GM12878 (cell line): ENCODE results near the gene PTGR3. TPM values are rescaled to one million over a fixed set of nuclear protein-coding genes. Genes with fewer than 3 reads are reported as not detected.
A peak's percentile ranks its signal among the peaks of the same experiment; 100 is the strongest.

Source experiments
- ATAC-seq: fragments of 200-7000 bp; cut with Tn5 transposase; 3 replicates; pipeline ENCODE4 v1.9.1; 2020; ENCODE audit warnings: mild to moderate bottlenecking, moderate library complexity
- BruUV-seq: library from RNA; stranded (reverse); fragments of 400-500 nt; replicated peaks from 2 replicates; lab custom pipeline; 2021; lab: Mats Ljungman, UMichigan
- CTCF ChIA-PET: fragments of 300-600 bp; sonication (Branson Sonifier 250); formaldehyde crosslinking; extraction: SDS; loops from one replicate; lab custom pipeline; 2021; ENCODE audit warnings: inconsistent platforms; lab: Yijun Ruan, JAX
- POLR2A ChIA-PET: fragments of 350-600 bp; formaldehyde crosslinking; extraction: SDS; loops from one replicate; lab custom pipeline; 2021; ENCODE audit warnings: inconsistent platforms; lab: Charles Lee
- RAD21 ChIA-PET: fragments of 300-600 bp; sonication (Branson Sonifier 250); formaldehyde crosslinking; loops from one replicate; lab custom pipeline; 2023; ENCODE audit warnings: antibody characterized with exemption; ENCODE audit not compliant: unreplicated experiment; lab: Charles Lee
- SMC1A ChIA-PET: fragments of 300-600 bp; sonication (Branson Sonifier 250); formaldehyde crosslinking; loops from one replicate; lab custom pipeline; 2023; ENCODE audit not compliant: unreplicated experiment, uncharacterized antibody; lab: Charles Lee
- DNase-seq: peaks from one replicate; pipeline ENCODE4 v3.0.0-alpha.2; 2011; ENCODE audit warnings: low read depth, low spot score
- FAIRE-seq: peaks from 3 replicates; lab custom pipeline; 2011; peaks lifted over from hg19 to GRCh38; lab: Jason Lieb, UNC
- H2AFZ ChIP-seq: 2 replicates; pipeline ENCODE4 v1.6.0; 2011; ENCODE audit warnings: low read depth, low read length, control low read depth; ENCODE audit not compliant: control insufficient read depth
- H3K27ac ChIP-seq: 2 replicates; pipeline ENCODE4 v1.5.1; 2011; ENCODE audit warnings: control low read depth; ENCODE audit not compliant: control insufficient read depth, insufficient read depth
- H3K27me3 ChIP-seq, 2 experiments: replicated peaks in 1 of 2; 2 replicates each; pipeline versions ENCODE4 v1.6.0 to v1.6.1; 2011; ENCODE audit warnings: low read length in 1 of 2; ENCODE audit not compliant: control insufficient read depth in 2 of 2, insufficient read depth in 2 of 2
- H3K36me3 ChIP-seq, 2 experiments: 2 replicates each; pipeline ENCODE4 v1.5.1; 2011; ENCODE audit warnings: low read length in 1 of 2; ENCODE audit not compliant: control insufficient read depth in 2 of 2, insufficient read depth in 2 of 2
- H3K4me1 ChIP-seq: 2 replicates; pipeline ENCODE4 v1.6.1; 2011; ENCODE audit warnings: mild to moderate bottlenecking, low read length, moderate library complexity, mixed read lengths; ENCODE audit not compliant: control insufficient read depth, insufficient read depth
- H3K4me2 ChIP-seq: 2 replicates; pipeline ENCODE4 v1.6.0; 2011; ENCODE audit warnings: control low read depth; ENCODE audit not compliant: control insufficient read depth, insufficient read depth
- H3K4me3 ChIP-seq: fragments of 200-600 bp; sonication (generic); 2 replicates; pipeline ENCODE4 v1.5.1; 2016
- H3K79me2 ChIP-seq: 2 replicates; pipeline ENCODE4 v1.6.0; 2011; ENCODE audit warnings: low read length; ENCODE audit not compliant: control insufficient read depth, insufficient read depth
- H3K9ac ChIP-seq: 2 replicates; pipeline ENCODE4 v1.8.0; 2011; ENCODE audit warnings: low read length, control low read depth, mixed read lengths; ENCODE audit not compliant: control insufficient read depth, insufficient read depth
- H3K9me3 ChIP-seq: replicated peaks from 3 replicates; pipeline ENCODE4 v1.5.1; 2011; ENCODE audit warnings: mild to moderate bottlenecking, low read length; ENCODE audit not compliant: control insufficient read depth, insufficient read depth
- H4K20me1 ChIP-seq: 2 replicates; pipeline ENCODE4 v1.6.0; 2011; ENCODE audit not compliant: control insufficient read depth, insufficient read depth
- ASH2L ChIP-seq: fragments of 300-600, 200-600 bp; sonication (generic); IDR thresholded peaks from 2 replicates; pipeline ENCODE4 v1.6.1; 2017; ENCODE audit warnings: low read depth, mild to moderate bottlenecking, borderline replicate concordance
- CBFB ChIP-seq: IDR thresholded peaks from 2 replicates; pipeline ENCODE4 v1.6.1; 2016; ENCODE audit warnings: antibody characterized with exemption, low read depth
- FOXM1 ChIP-seq: IDR thresholded peaks from 2 replicates; pipeline ENCODE4 v1.6.1; 2012; ENCODE audit warnings: low read depth, mild to moderate bottlenecking, inconsistent platforms, low read length, moderate library complexity
- MYC ChIP-seq: IDR thresholded peaks from 2 replicates; pipeline ENCODE4 v1.6.1; 2011; ENCODE audit warnings: mild to moderate bottlenecking, low read length, moderate library complexity, inconsistent platforms; ENCODE audit not compliant: insufficient read depth, insufficient replicate concordance, insufficient read length, severe bottlenecking
- NFYA ChIP-seq: IDR thresholded peaks from 2 replicates; pipeline ENCODE4 v1.6.1; 2011; ENCODE audit warnings: low read depth, mild to moderate bottlenecking, low read length, improper control_type of control experiment, borderline replicate concordance
- NR2C1 ChIP-seq: fragments of 450-650 bp; IDR thresholded peaks from 2 replicates; pipeline ENCODE4 v1.6.1; 2017; ENCODE audit warnings: antibody characterized with exemption, mild to moderate bottlenecking, moderate library complexity
- POLR2A ChIP-seq: IDR thresholded peaks from 2 replicates; pipeline ENCODE4 v1.6.1; 2011; ENCODE audit warnings: low read depth, mild to moderate bottlenecking, low read length
- RAD21 ChIP-seq: IDR thresholded peaks from 2 replicates; pipeline ENCODE4 v1.6.1; 2011; ENCODE audit warnings: mild to moderate bottlenecking, low read depth, low read length, moderate library complexity; ENCODE audit not compliant: insufficient read depth
- RB1 ChIP-seq: fragments of 450-650 bp; formaldehyde crosslinking; IDR thresholded peaks from 2 replicates; pipeline ENCODE4 v1.6.1; 2017; ENCODE audit warnings: mild to moderate bottlenecking, borderline replicate concordance
- SMAD5 ChIP-seq: IDR thresholded peaks from 2 replicates; pipeline ENCODE4 v1.6.1; 2016; ENCODE audit warnings: antibody characterized with exemption, low read depth
- STAT3 ChIP-seq: IDR thresholded peaks from 2 replicates; pipeline ENCODE4 v1.6.1; 2011; ENCODE audit warnings: low read depth, low read length, improper control_type of control experiment
- YBX1 ChIP-seq: fragments of 450-650 bp; IDR thresholded peaks from 2 replicates; pipeline ENCODE4 v1.6.1; 2016; ENCODE audit warnings: antibody characterized with exemption
- ZNF384 ChIP-seq: IDR thresholded peaks from 2 replicates; pipeline ENCODE4 v1.6.1; 2012; ENCODE audit warnings: low read depth, mild to moderate bottlenecking, low read length, improper control_type of control experiment, borderline replicate concordance
- WGBS: methylation state at CpG from one replicate; pipeline ENCODE4 v1.1.6; 2016; ENCODE audit warnings: low lambda C conversion rate; ENCODE audit not compliant: insufficient replicate concordance, insufficient coverage; ENCODE audit errors: missing lambda C conversion rate; 5-methylcytosine and 5-hydroxymethylcytosine counted together
- in situ Hi-C: fragments of 300-500 bp; cut with MboI; formaldehyde crosslinking; loops from 9 replicates; pipeline ENCODE4 v1.14.3; 2018; ENCODE audit warnings: mixed read lengths
- intact Hi-C: fragments of 100-400 bp; cut with micrococcal nuclease; formaldehyde crosslinking; loops from one replicate; pipeline ENCODE4 v1.14.2; 2022; ENCODE audit not compliant: unreplicated experiment
- polyA plus RNA-seq, 11 experiments: library from polyadenylated mRNA; depleted of rRNA in 4 of 11; unstranded in 6 of 11; stranded (reverse) in 5 of 11; fragments of >200 nt; fragmentation: Nextera tagmentation in 4 of 11; fragmentation: Illumina TruSeq in 1 of 11; extraction: Ambion mirVana in 4 of 11; extraction: Trizol in 1 of 11; gene quantifications; 1 replicate in 1 of 11; 2 replicates in 10 of 11; pipeline versions ENCODE4 v1.2.1 to v1.2.3, GENCODE V29; 2011 to 2016; ENCODE audit warnings: inconsistent platforms in 2 of 11, missing spikeins in 2 of 11, low read depth in 1 of 11
- total RNA-seq, 4 experiments: library from RNA; depleted of rRNA in 3 of 4; stranded (reverse); fragments of >200 nt in 3 of 4; fragmentation: Illumina TruSeq in 1 of 4; extraction: Trizol in 1 of 4; gene quantifications; 2 replicates each; pipeline versions ENCODE4 v1.2.1 to v1.2.3, GENCODE V29; 2013 to 2021

PTGR3 gene
- total and polyA plus RNA-seq, 10 of the 15 experiments (the other 5 are each of a cell fraction or from before 2014, with no cell fraction given): 6.2 to 69.8 (median 21.9) TPM

DNA sequence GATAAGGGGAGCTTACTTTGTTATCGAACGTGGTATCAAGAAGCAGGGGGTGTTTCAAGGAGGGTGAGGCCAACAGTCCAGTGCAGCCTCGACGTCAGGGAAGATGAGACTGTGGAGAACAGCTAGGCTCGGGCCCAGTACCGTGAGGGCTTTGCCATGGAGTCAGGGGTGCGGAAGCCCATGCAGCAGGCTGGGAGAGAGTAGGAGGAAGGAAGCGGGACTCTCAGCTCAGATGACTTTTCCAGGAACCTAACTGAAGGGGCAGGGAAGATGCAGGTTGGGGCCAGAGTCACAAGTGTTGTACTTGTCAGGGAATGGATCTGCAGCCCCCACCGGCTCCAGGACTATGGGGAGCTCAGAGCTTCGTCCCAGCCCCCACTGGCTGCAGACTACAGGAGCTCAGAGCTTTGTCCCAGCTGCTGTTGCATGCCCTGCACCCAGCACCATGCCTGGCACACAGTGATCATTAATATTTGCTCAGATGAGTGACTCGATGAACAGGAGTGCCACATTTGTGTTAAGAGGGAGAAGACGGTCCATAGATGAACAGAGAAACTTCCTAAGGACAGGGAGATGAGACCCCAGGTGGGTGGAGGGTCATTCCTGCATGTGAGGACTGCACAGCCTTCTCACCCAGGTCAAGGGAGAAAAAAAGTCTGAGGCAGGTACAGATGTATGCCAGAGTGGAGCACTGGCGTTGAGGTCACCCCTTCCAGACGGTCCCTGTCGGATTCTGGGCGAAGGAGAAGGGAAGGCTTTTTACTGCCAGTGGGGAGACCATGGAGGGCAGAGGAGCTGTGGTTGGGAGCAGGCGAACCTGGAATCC is 36.4 kb downstream of the PTGR3 start:
- FAIRE-seq: no peak
- in situ Hi-C loops: loop anchor here (10.0 kb wide), 1 partner anchor 302 kb away; no protein-coding TSS in a partner anchor

GRCh38 chr18:75170916-75171315 is 38.0 kb downstream of the PTGR3 start:
- Histone ChIP-seq H3K4me1 (peaks cover 15% of the 10 kb centered on the region), H2AFZ (no peak overlapping the region), H4K20me1 (no peaks in the 10 kb centered on the region), H3K9me3 (no peaks in the 10 kb centered on the region), H3K27ac (no peak overlapping the region), H3K27me3 (no peaks in the 10 kb centered on the region), H3K4me3 (no peak overlapping the region), H3K79me2 (no peaks in the 10 kb centered on the region), H3K36me3 (no peaks in the 10 kb centered on the region), H3K4me2 (no peak overlapping the region), H3K9ac (no peak overlapping the region)
- POLR2A ChIA-PET: no interaction called here
- SMC1A ChIA-PET: no interaction called here
- intact Hi-C loops: loop anchor here (5.0 to 10.0 kb wide), 3 partner anchors 36 to 304 kb away; partner anchors contain the start of gene PTGR3
- in situ Hi-C loops: loop anchor here (10.0 kb wide), 1 partner anchor 304 kb away; no protein-coding TSS in a partner anchor
- ATAC-seq (no peak), DNase-seq (no peak), FAIRE-seq (no peak)
- RAD21 ChIA-PET: no interaction called here
- TF ChIP-seq ASH2L (no peak), MYC (no peak), ZNF384 (no peak), FOXM1 (no peak), STAT3 (no peak)
- CTCF ChIA-PET: no interaction called here
- no TSS peak for BruUV-seq
- 80% methylated on average over 11 of the region's 11 CpGs for WGBS

More for the DNA sequence above, 36.4 kb downstream of the PTGR3 start:
- Histone ChIP-seq H3K27ac (no peak overlapping the region), H2AFZ (no peak overlapping the region), H3K36me3 (no peaks in the 10 kb centered on the region), H3K4me3 (no peak overlapping the region), H3K9me3 (no peaks in the 10 kb centered on the region), H3K4me2 (no peak overlapping the region; the same call in 1 of the 2 replicates), H3K4me1 (peaks cover 15% of the 10 kb centered on the region), H3K79me2 (no peaks in the 10 kb centered on the region), H3K9ac (no peak overlapping the region), H4K20me1 (no peaks in the 10 kb centered on the region), H3K27me3 (no peaks in the 10 kb centered on the region)
- POLR2A ChIA-PET: interaction anchor here (0.5 to 1.0 kb wide), 3 partner anchors 38 to 178 kb away, joined by 3 to 9 read pairs (median 6); partner anchors contain the start of gene TSHZ1
- CTCF ChIA-PET: interaction anchor here (0.7 to 2.7 kb wide), 12 partner anchors 34 to 1190 kb away, joined by 3 to 12 read pairs (median 4); partner anchors contain the start of gene TSHZ1
- SMC1A ChIA-PET: interaction anchor here (0.9 to 2.6 kb wide), 15 partner anchors 8 to 521 kb away, joined by 3 to 17 read pairs (median 4); no protein-coding TSS in a partner anchor
- RAD21 ChIA-PET: interaction anchor here (0.8 to 2.4 kb wide), 7 partner anchors 32 to 520 kb away, joined by 3 to 8 read pairs (median 3); no protein-coding TSS in a partner anchor
- ATAC-seq (peak; percentile 55), DNase-seq (no peak)
- TF ChIP-seq NFYA (no peak), SMAD5 (no peak), RB1 (no peak), POLR2A (no peak), CBFB (no peak), YBX1 (no peak), NR2C1 (no peak), RAD21 (no peak)
- intact Hi-C loops: loop anchor here (5.0 to 10.0 kb wide), 3 partner anchors 35 to 302 kb away; partner anchors contain the start of gene PTGR3
- 68% methylated on average over 17 of the region's 17 CpGs for WGBS
- no TSS peak for BruUV-seq
